Measurements from ENCODE around the gene GFAP. TPM values are rescaled to one million over a fixed set of nuclear protein-coding genes. Genes with fewer than 3 reads are reported as not detected.

Gene GFAP
- total RNA-seq, 4 donors from 2014 or later = 0.25 TPM; not detected in 3

DNA sequence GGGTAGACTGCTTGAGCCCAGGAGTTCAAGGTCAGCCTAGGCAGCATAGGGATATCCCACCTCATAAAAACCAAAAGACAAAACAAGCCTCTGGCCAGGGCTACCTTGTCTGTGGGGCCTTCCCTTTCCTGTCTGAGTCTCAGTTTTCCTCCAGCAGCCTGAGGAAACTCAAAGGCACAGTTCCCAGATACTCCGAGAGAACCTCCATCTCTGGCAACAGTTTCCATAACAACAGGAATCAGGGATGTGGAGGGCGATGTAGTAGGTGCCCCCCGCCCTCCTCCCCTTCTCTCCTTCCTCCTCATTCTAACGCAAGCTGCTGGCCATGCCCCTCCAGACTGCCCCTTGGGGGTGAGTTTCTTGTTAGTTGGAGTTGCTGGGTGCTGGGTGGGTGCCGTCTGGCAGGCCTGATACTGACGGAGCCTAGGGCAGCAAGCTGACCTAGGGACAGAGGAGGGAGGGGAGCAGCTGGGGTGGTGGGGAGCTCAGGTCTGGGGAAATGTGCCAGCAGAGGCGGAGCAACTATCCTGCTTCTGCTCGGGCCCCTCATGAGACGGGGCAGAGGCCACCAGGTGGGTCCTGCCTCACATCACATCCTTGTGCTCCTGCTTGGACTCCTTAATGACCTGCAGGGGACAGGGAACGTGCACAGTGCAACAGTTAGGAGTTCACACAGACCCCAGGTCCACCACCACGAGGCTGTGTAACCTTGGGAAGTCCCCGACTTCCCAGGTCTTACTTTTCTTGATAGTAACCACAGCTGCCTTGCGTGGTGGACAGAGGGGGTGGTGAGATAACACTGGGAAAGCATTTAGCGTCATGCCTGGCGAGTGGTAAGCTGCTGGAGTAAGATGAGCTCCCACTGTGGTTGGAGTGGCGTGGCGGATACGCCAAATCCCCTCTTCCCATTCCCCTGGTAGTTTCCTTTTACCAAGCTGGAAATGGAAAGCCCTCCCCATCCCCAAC lies 8.3 kb downstream of the GFAP start:
- TF ChIP-seq POLR2A (IDR thresholded peaks at IDR 0.05) = no peak
- TF ChIP-seq, protein P1, sequence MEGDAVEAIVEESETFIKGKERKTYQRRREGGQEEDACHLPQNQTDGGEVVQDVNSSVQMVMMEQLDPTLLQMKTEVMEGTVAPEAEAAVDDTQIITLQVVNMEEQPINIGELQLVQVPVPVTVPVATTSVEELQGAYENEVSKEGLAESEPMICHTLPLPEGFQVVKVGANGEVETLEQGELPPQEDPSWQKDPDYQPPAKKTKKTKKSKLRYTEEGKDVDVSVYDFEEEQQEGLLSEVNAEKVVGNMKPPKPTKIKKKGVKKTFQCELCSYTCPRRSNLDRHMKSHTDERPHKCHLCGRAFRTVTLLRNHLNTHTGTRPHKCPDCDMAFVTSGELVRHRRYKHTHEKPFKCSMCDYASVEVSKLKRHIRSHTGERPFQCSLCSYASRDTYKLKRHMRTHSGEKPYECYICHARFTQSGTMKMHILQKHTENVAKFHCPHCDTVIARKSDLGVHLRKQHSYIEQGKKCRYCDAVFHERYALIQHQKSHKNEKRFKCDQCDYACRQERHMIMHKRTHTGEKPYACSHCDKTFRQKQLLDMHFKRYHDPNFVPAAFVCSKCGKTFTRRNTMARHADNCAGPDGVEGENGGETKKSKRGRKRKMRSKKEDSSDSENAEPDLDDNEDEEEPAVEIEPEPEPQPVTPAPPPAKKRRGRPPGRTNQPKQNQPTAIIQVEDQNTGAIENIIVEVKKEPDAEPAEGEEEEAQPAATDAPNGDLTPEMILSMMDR (IDR thresholded peaks at IDR 0.05) = no peak
- DNase-seq (ENCODE audit: low spot score in 2 of 2) = no peak
- WGBS, 2 donors = 75 to 81% methylated on average over 18 of the region's 18 CpGs
- H3K4me3 ChIP-seq (ENCODE audit: low read depth, poor library complexity, severe bottlenecking) = no peak overlapping the region
- intact Hi-C loops (cut with DNase I; ENCODE audit: low total_unique reads) = no loop called here

DNA sequence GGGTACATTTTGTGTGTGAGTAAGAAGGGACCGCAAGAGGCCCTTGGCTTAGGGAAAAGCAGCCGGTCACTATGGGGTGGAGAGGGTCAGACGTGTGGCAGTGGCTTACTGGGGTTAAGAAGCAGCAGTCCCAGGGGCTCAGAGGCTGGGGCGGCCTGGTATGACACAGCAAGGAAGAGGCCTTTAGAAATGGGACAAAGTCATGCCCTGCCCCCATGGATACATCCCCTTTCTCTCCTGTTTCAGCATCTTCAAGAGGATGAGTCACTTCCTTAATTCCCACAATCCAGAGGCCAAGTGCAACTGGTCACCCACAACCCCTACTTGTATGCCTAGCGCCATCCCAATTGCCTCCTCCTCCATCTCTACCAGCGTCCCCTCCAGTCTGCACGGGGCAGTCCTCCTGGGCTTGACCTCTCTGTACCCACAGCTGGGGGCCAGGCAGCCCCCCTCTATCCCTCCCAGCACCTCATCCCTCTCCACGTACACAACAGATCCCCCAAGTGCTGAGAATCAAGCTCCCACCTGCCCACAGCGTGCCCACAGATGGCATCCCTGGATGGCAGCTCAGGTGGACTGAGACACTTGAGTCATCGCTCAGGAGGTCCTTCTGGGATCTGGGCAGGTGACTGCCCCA lies 9.2 kb downstream of the GFAP start:
- 78 to 85% methylated on average over 10 of the region's 10 CpGs for whole genome bisulfite sequencing, 2 donors
- H3K4me3 ChIP-seq (ENCODE audit: low read depth, poor library complexity, severe bottlenecking) = no peak overlapping the region
- intact Hi-C loops (cut with DNase I; ENCODE audit: low total_unique reads) = no loop called here
- TF ChIP-seq, protein P1 (IDR thresholded peaks at IDR 0.05) = no peak
- TF ChIP-seq POLR2A (IDR thresholded peaks at IDR 0.05) = no peak
- no peak for DNase-seq (ENCODE audit: low spot score in 2 of 2)

DNA sequence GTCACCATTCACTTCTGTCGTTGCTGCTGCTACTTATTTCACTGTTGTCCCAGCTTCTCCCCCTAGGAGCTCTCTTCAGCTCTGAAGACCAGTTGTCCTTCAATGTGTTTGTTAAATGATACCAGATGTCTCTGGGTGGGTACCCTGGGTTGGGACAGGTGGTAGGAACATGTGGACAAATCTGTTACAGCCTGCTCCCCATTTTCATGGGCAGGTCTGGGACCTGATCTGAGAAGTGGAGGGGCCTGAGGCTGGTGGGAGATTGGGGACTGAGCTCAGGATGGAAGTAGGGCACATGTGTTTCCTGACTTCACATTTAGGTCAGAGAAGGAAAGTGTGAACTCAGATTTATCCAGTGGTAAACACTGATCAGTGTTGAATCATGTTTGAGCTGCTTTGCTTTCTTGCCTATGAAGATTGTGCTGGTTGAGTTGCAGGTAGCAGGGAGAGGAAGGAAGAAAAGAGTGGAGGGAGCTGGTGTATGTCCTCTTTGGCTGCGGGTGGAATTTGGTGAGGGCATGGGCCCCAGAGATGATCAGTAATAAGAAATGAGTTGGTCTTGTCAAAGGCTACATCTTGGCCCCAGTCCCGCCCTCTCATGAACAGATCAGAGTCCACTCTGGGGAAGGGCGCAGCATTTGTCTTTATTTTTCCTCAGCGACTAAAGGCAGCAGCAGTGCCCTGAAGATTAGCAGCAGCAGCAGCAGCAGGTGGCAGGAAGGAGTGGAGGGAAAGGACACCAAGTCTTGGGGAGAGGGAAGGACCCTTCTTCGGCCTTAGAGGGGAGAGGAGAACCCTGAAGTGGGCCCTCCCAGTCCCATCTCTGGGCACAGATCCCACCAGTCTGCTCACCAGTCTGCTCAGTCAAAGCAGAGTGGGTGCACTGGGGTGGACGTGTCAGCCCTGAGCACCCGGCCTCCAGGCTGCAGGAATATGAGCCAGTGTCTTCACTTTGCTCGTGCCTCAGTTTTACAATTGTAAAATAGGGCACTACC lies 10.0 kb downstream of the GFAP start:
- TF ChIP-seq POLR2A (IDR thresholded peaks at IDR 0.05) = no peak
- TF ChIP-seq, protein P1 (IDR thresholded peaks at IDR 0.05) = no peak
- no peak for DNase-seq (ENCODE audit: low spot score in 2 of 2)
- H3K4me3 ChIP-seq (ENCODE audit: low read depth, poor library complexity, severe bottlenecking) = no peak overlapping the region
- intact Hi-C loops (cut with DNase I; ENCODE audit: low total_unique reads) = no loop called here
- 90 to 91% methylated on average over 8 to 9 of the region's 9 CpGs for WGBS, 2 donors

DNA sequence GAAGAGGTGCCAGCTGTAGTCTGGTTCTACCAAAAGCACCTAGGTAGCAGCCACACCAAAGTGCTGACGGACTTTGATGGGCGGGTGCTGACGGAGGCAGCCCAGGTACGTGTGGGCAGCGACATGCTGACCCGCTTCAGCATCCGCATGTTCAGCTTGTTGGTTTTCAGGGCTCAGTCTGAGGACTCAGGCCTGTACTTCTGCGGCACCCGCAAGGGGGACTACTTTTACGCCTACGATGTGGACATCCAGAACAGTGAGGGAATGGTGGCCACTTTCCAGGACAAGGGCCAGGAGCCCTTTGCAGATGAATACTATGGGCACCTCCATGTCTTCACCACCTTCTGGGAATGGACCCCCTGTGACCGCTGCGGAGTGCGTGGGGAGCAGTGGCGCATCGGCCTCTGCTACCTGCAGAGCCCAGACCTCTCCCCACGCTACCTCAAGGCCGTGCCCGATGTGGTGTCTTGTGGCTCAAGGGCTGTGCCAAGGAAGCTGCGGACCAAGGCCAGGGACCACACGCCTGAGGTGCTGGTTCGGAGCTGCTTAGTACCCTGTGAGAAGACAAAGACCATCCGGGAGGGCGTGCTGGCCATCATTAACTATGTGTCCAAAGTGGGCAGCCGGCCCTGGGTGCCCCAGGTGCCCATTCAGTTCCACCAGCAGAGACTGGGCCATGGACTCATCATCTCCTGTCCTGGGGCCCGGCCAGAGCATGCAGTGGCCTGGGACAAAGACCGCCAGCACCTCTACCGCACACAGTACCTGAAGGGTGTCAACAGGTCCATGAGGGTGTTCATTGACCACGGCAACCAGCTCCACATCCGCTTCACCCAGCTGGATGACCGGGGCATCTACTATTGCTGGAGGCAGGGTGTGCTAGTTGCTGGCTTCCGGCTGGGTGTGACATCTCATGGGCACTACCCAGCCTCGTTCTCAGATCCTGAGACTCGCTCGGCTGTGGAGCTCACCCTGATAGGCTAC lies 11.0 kb downstream of the GFAP start:
- no peak overlapping the region for H3K4me3 ChIP-seq (ENCODE audit: low read depth, poor library complexity, severe bottlenecking)
- intact Hi-C loops (cut with DNase I; ENCODE audit: low total_unique reads) = no loop called here
- DNase-seq (ENCODE audit: low spot score in 2 of 2) = no peak
- WGBS, 2 donors = 92 to 97% methylated on average over 30 to 33 of the region's 35 CpGs
- TF ChIP-seq, protein P1 (IDR thresholded peaks at IDR 0.05) = no peak
- no peak for TF ChIP-seq POLR2A (IDR thresholded peaks at IDR 0.05)
